HEK293 (cell line): ENCODE results near the gene TTC13.

ENCODE experiments used
- CTCF ChIA-PET: fragments of 350-600 bp; formaldehyde crosslinking; extraction: SDS; loops from one replicate; lab custom pipeline; 2021; ENCODE audit warnings: antibody characterized with exemption; lab: Yijun Ruan, JAX
- POLR2A ChIA-PET: fragments of 300-600 bp; formaldehyde crosslinking; extraction: SDS; loops from one replicate; lab custom pipeline; 2020; ENCODE audit warnings: antibody characterized with exemption, inconsistent platforms; lab: Yijun Ruan, JAX
- H3K27ac ChIP-seq: fragments of 200-500 bp; sonication (Bioruptor generic); 2 replicates; pipeline ENCODE4 v1.5.1; 2014; ENCODE audit warnings: low read depth, low read length, control low read depth, inconsistent platforms; ENCODE audit errors: extremely low read depth
- H3K36me3 ChIP-seq, 2 experiments: fragments of 200-500 bp in 1 of 2; sonication (Bioruptor generic) in 1 of 2; 1 replicate in 1 of 2; 2 replicates in 1 of 2; pipeline ENCODE4 v1.5.1; 2014 to 2017; ENCODE audit warnings: inconsistent platforms in 2 of 2, low read length in 2 of 2; ENCODE audit not compliant: control insufficient read depth in 2 of 2, insufficient read depth in 1 of 2
- H3K4me1 ChIP-seq: fragments of 200-500 bp; sonication (Bioruptor generic); 2 replicates; pipeline ENCODE4 v1.5.1; 2014; ENCODE audit warnings: mild to moderate bottlenecking, low read length, inconsistent platforms; ENCODE audit not compliant: control insufficient read depth, insufficient read depth
- H3K4me3 ChIP-seq: 2 replicates; pipeline ENCODE4 v1.5.1; 2011; ENCODE audit warnings: low read depth, mild to moderate bottlenecking, control low read depth, low read length, moderate library complexity
- H3K9me3 ChIP-seq: fragments of 200-500 bp; sonication (Bioruptor generic); 2 replicates; pipeline ENCODE4 v1.5.1; 2014; ENCODE audit warnings: low read depth, low read length, inconsistent platforms; ENCODE audit not compliant: control insufficient read depth, insufficient read depth
- GLIS2 ChIP-seq: fragments of 450-650 bp; formaldehyde crosslinking; IDR thresholded peaks from 2 replicates; pipeline ENCODE4 v1.5.1; 2016; ENCODE audit warnings: missing biosample characterization, missing genetic modification characterization
- OSR2 ChIP-seq: fragments of 450-650 bp; formaldehyde crosslinking; IDR thresholded peaks from 2 replicates; pipeline ENCODE4 v1.5.1; 2016; ENCODE audit warnings: missing biosample characterization, missing genetic modification characterization
- RBAK ChIP-seq: fragments of 450-650 bp; formaldehyde crosslinking; IDR thresholded peaks from 2 replicates; pipeline ENCODE4 v1.5.1; 2016; ENCODE audit warnings: missing biosample characterization, missing genetic modification characterization
- ZBTB7A ChIP-seq: fragments of 450-650 bp; formaldehyde crosslinking; IDR thresholded peaks from 2 replicates; pipeline ENCODE4 v1.5.1; 2016; ENCODE audit warnings: low read depth, missing biosample characterization, missing genetic modification characterization
- ZNF202 ChIP-seq: fragments of 450-650 bp; formaldehyde crosslinking; IDR thresholded peaks from 2 replicates; pipeline ENCODE4 v1.5.1; 2016; ENCODE audit warnings: missing biosample characterization, missing genetic modification characterization, borderline replicate concordance
- ZNF223 ChIP-seq: fragments of 450-650 bp; formaldehyde crosslinking; IDR thresholded peaks from 2 replicates; pipeline ENCODE4 v1.5.1; 2016; ENCODE audit warnings: missing biosample characterization, missing genetic modification characterization
- ZNF248 ChIP-seq: fragments of 450-650 bp; formaldehyde crosslinking; IDR thresholded peaks from 2 replicates; pipeline ENCODE4 v1.5.1; 2017; ENCODE audit warnings: missing biosample characterization, missing genetic modification characterization
- ZNF280D ChIP-seq: fragments of 450-650 bp; formaldehyde crosslinking; IDR thresholded peaks from 2 replicates; pipeline ENCODE4 v1.5.1; 2016; ENCODE audit warnings: missing biosample characterization, missing genetic modification characterization
- ZNF341 ChIP-seq: fragments of 450-650 bp; formaldehyde crosslinking; IDR thresholded peaks from 2 replicates; pipeline ENCODE4; 2016; ENCODE audit warnings: low read depth, missing biosample characterization, missing genetic modification characterization
- ZNF350 ChIP-seq: fragments of 450-650 bp; formaldehyde crosslinking; IDR thresholded peaks from 2 replicates; pipeline ENCODE4 v1.5.0; 2017; ENCODE audit warnings: missing biosample characterization, mild to moderate bottlenecking, missing genetic modification characterization
- ZNF398 ChIP-seq: fragments of 450-650 bp; formaldehyde crosslinking; IDR thresholded peaks from 2 replicates; pipeline ENCODE4 v1.5.1; 2017; ENCODE audit warnings: missing biosample characterization, missing genetic modification characterization
- ZNF529 ChIP-seq: fragments of 450-650 bp; formaldehyde crosslinking; IDR thresholded peaks from 2 replicates; pipeline ENCODE4 v1.5.1; 2017; ENCODE audit warnings: missing genetic modification characterization, missing biosample characterization; ENCODE audit not compliant: insufficient replicate concordance
- ZNF544 ChIP-seq: fragments of 450-650 bp; formaldehyde crosslinking; IDR thresholded peaks from 2 replicates; pipeline ENCODE4 v1.5.0; 2017; ENCODE audit warnings: missing biosample characterization, missing genetic modification characterization
- ZNF555 ChIP-seq: fragments of 450-650 bp; formaldehyde crosslinking; conservative IDR thresholded peaks from 2 replicates; pipeline ENCODE4 v1.5.1; 2017; ENCODE audit warnings: missing biosample characterization, mild to moderate bottlenecking, missing genetic modification characterization, inconsistent platforms
- ZNF596 ChIP-seq: fragments of 450-650 bp; IDR thresholded peaks from 2 replicates; pipeline ENCODE4 v1.5.0; 2018; ENCODE audit warnings: missing biosample characterization, mild to moderate bottlenecking, missing genetic modification characterization, moderate library complexity
- ZNF621 ChIP-seq: fragments of 450-650 bp; formaldehyde crosslinking; IDR thresholded peaks from 2 replicates; pipeline ENCODE4 v1.5.1; 2017; ENCODE audit warnings: missing biosample characterization, missing genetic modification characterization
- ZNF785 ChIP-seq: fragments of 450-650 bp; formaldehyde crosslinking; IDR thresholded peaks from 2 replicates; pipeline ENCODE4 v1.5.1; 2016; ENCODE audit warnings: missing biosample characterization, missing genetic modification characterization
- ZSCAN16 ChIP-seq: fragments of 450-650 bp; formaldehyde crosslinking; IDR thresholded peaks from 2 replicates; pipeline ENCODE4 v1.5.1; 2016; ENCODE audit warnings: missing biosample characterization, missing genetic modification characterization
- ZXDB ChIP-seq: fragments of 450-650 bp; formaldehyde crosslinking; IDR thresholded peaks from 2 replicates; pipeline ENCODE4 v1.5.1; 2016; ENCODE audit warnings: missing biosample characterization, missing genetic modification characterization
- TF ChIP-seq, protein P1 (sequence below): fragments of 450-650 bp; formaldehyde crosslinking; IDR thresholded peaks from 2 replicates; pipeline ENCODE4 v1.5.1; 2016; ENCODE audit warnings: missing biosample characterization, missing genetic modification characterization
- TF ChIP-seq, protein P2 (sequence below): fragments of 450-650 bp; formaldehyde crosslinking; IDR thresholded peaks from 2 replicates; pipeline ENCODE4 v1.5.1; 2016; ENCODE audit warnings: missing biosample characterization, missing genetic modification characterization
- TF ChIP-seq, protein P3 (sequence below): fragments of 450-650 bp; formaldehyde crosslinking; conservative IDR thresholded peaks from 2 replicates; pipeline ENCODE4 v1.5.1; 2016; ENCODE audit warnings: low read depth, missing biosample characterization, missing genetic modification characterization

Gene TTC13

DNA sequence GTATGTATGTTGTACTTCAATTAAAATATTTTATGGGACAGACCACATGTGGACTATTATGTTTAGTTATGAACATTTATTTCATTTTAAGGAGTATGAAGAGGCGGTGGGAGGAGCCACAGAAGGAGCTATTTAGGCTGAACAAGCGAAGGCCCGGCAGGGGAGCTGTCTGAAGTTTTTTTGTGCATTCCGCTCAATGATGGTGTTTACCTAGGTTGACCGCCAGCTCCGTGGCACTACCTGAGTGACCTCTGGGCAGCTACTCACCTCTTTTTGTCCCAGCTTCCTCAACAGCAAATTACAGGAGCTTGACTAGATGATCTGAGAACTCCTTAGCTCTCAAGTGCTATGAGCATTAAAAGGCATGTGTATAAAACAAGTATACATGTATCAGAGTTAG is 77.7 kb downstream of the TTC13 start:
- no peak for TF ChIP-seq ZXDB (tag by site-specific recombination)
- TF ChIP-seq ZNF544 (tag by site-specific recombination) = no peak
- TF ChIP-seq ZBTB7A = no peak
- no peak for TF ChIP-seq ZNF223 (tag by site-specific recombination)
- no peak for TF ChIP-seq ZNF280D (tag by site-specific recombination)
- no peak for TF ChIP-seq ZSCAN16 (tag by site-specific recombination)
- TF ChIP-seq ZNF202 (tag by site-specific recombination) = no peak
- TF ChIP-seq ZNF621 (tag by site-specific recombination) = no peak
- TF ChIP-seq GLIS2 (tag by site-specific recombination) = no peak
- H3K36me3 ChIP-seq = peaks cover 5 to 21% of the 10 kb centered on the region in 2 experiments; a peak in 1 of 3 replicates
- no peaks in the 10 kb centered on the region for H3K9me3 ChIP-seq
- H3K4me1 ChIP-seq = no peaks in the 10 kb centered on the region
- no peak overlapping the region for H3K27ac ChIP-seq
- H3K4me3 ChIP-seq = no peak overlapping the region
- CTCF ChIA-PET = interaction anchor here (0.6 to 1.5 kb wide), 6 partner anchors 13 to 500 kb away, joined by 3 to 4 read pairs (median 4); no protein-coding TSS in a partner anchor
- POLR2A ChIA-PET = interaction anchor here (2.2 kb wide), 1 partner anchor 33 kb away, joined by 7 read pairs; the partner anchor contains the start of gene C1orf198

- peaks cover 0 to 10% of the 10 kb centered on the region in 2 experiments; a peak in 1 of 3 replicates for H3K36me3 ChIP-seq
- CTCF ChIA-PET = interaction anchor here (0.6 to 1.5 kb wide), 3 partner anchors 17 to 102 kb away, joined by 3 to 6 read pairs (median 4); no protein-coding TSS in a partner anchor
- H3K4me3 ChIP-seq = no peak overlapping the region
- POLR2A ChIA-PET = interaction anchor here (2.2 kb wide), 1 partner anchor 31 kb away, joined by 7 read pairs; the partner anchor contains the start of gene C1orf198
- H3K27ac ChIP-seq = no peak overlapping the region
- H3K9me3 ChIP-seq = no peaks in the 10 kb centered on the region
- no peaks in the 10 kb centered on the region for H3K4me1 ChIP-seq
- TF ChIP-seq ZNF248 (tag by site-specific recombination) = no peak
- no peak for TF ChIP-seq ZNF555 (tag by site-specific recombination)
- TF ChIP-seq ZNF398 (tag by site-specific recombination) = no peak
- no peak for TF ChIP-seq ZNF350
- TF ChIP-seq ZNF596 = no peak
- TF ChIP-seq, protein P1, sequence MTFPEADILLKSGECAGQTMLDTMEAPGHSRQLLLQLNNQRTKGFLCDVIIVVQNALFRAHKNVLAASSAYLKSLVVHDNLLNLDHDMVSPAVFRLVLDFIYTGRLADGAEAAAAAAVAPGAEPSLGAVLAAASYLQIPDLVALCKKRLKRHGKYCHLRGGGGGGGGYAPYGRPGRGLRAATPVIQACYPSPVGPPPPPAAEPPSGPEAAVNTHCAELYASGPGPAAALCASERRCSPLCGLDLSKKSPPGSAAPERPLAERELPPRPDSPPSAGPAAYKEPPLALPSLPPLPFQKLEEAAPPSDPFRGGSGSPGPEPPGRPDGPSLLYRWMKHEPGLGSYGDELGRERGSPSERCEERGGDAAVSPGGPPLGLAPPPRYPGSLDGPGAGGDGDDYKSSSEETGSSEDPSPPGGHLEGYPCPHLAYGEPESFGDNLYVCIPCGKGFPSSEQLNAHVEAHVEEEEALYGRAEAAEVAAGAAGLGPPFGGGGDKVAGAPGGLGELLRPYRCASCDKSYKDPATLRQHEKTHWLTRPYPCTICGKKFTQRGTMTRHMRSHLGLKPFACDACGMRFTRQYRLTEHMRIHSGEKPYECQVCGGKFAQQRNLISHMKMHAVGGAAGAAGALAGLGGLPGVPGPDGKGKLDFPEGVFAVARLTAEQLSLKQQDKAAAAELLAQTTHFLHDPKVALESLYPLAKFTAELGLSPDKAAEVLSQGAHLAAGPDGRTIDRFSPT (tag by site-specific recombination) = no peak
- TF ChIP-seq, protein P2, sequence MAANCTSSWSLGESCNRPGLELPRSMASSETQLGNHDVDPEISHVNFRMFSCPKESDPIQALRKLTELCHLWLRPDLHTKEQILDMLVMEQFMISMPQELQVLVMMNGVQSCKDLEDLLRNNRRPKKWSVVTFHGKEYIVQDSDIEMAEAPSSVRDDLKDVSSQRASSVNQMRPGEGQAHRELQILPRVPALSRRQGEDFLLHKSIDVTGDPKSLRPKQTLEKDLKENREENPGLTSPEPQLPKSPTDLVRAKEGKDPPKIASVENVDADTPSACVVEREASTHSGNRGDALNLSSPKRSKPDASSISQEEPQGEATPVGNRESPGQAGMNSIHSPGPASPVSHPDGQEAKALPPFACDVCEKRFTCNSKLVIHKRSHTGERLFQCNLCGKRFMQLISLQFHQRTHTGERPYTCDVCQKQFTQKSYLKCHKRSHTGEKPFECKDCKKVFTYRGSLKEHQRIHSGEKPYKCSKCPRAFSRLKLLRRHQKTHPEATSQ = no peak
- no peak for TF ChIP-seq OSR2 (tag by site-specific recombination)
- no peak for TF ChIP-seq ZNF785 (tag by site-specific recombination)
- TF ChIP-seq, protein P3, sequence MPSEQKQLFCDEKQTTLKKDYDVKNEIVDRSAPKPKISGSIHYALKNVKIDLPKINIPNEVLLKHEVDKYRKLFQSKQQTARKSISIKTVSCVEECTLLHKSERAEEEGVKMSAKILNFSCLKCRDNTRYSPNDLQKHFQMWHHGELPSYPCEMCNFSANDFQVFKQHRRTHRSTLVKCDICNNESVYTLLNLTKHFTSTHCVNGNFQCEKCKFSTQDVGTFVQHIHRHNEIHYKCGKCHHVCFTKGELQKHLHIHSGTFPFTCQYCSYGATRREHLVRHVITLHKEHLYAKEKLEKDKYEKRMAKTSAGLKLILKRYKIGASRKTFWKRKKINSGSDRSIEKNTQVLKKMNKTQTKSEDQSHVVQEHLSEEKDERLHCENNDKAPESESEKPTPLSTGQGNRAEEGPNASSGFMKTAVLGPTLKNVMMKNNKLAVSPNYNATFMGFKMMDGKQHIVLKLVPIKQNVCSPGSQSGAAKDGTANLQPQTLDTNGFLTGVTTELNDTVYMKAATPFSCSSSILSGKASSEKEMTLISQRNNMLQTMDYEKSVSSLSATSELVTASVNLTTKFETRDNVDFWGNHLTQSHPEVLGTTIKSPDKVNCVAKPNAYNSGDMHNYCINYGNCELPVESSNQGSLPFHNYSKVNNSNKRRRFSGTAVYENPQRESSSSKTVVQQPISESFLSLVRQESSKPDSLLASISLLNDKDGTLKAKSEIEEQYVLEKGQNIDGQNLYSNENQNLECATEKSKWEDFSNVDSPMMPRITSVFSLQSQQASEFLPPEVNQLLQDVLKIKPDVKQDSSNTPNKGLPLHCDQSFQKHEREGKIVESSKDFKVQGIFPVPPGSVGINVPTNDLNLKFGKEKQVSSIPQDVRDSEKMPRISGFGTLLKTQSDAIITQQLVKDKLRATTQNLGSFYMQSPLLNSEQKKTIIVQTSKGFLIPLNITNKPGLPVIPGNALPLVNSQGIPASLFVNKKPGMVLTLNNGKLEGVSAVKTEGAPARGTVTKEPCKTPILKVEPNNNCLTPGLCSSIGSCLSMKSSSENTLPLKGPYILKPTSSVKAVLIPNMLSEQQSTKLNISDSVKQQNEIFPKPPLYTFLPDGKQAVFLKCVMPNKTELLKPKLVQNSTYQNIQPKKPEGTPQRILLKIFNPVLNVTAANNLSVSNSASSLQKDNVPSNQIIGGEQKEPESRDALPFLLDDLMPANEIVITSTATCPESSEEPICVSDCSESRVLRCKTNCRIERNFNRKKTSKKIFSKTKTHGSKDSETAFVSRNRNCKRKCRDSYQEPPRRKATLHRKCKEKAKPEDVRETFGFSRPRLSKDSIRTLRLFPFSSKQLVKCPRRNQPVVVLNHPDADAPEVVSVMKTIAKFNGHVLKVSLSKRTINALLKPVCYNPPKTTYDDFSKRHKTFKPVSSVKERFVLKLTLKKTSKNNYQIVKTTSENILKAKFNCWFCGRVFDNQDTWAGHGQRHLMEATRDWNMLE (tag by site-specific recombination) = no peak
- TF ChIP-seq RBAK (tag by site-specific recombination) = no peak
- TF ChIP-seq ZNF341 (tag by site-specific recombination) = no peak
- TF ChIP-seq ZNF529 (tag by site-specific recombination) = no peak
These were observed 78.8 kb downstream of the TTC13 start for GRCh38 chr1:230899841-230900251.
